Omental fat pad (tissue), 4 donors: ENCODE data around the gene CEP152. TPM values are rescaled to one million over a fixed set of nuclear protein-coding genes. Genes with fewer than 3 reads are reported as not detected.
"Not testable (repeated sequence)": the region's sequence is repeated elsewhere in the genome, so short reads cannot be mapped to it uniquely, and the experiment has no call there.

Source experiments
- ATAC-seq: fragments of 150-250 bp; one replicate; pipeline ENCODE4 v1.9.1; 2016; ENCODE audit warnings: mild to moderate bottlenecking, moderate library complexity; ENCODE audit not compliant: low FRiP score
- DNase-seq: peaks from one replicate; pipeline ENCODE4 v3.0.0-alpha.2; 2019; ENCODE audit warnings: low spot score
- total RNA-seq, 4 donors: library from RNA; depleted of rRNA; stranded (reverse); fragments of >200 nt; gene quantifications; one replicate each; pipeline ENCODE4 v1.1.0, GENCODE V29; 2016
- TF ChIP-seq, protein P1 (sequence below), 3 donors: fragments of 450-650 bp; IDR thresholded peaks; one replicate each; pipeline ENCODE4 v1.5.1; 2016 to 2017; ENCODE audit warnings: antibody characterized with exemption in 3 of 3, mild to moderate bottlenecking in 3 of 3, moderate library complexity in 2 of 3

Gene CEP152
- total RNA-seq, 4 donors from 2014 or later, result 2.6 to 10.4 (median 5.1) TPM

DNA sequence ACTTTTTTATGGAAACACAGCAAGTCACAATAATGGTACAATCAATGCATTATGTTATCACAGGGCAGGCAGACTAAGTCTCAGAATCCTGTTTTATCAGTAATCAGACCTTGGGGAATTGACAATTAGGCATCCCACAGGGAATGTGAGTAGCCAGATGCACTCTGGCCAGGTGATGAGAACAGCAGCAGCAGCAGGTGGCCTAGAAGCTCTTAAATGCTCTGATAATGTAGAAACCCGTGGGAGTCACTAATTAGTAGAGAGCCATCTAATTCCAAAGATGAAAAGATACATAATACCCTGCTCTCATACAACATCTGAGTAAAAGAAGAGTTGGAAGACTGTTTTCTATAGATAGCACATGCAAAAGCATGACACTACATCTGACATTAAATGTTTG is 12.6 kb downstream of the CEP152 start:
- TF ChIP-seq, protein P1, sequence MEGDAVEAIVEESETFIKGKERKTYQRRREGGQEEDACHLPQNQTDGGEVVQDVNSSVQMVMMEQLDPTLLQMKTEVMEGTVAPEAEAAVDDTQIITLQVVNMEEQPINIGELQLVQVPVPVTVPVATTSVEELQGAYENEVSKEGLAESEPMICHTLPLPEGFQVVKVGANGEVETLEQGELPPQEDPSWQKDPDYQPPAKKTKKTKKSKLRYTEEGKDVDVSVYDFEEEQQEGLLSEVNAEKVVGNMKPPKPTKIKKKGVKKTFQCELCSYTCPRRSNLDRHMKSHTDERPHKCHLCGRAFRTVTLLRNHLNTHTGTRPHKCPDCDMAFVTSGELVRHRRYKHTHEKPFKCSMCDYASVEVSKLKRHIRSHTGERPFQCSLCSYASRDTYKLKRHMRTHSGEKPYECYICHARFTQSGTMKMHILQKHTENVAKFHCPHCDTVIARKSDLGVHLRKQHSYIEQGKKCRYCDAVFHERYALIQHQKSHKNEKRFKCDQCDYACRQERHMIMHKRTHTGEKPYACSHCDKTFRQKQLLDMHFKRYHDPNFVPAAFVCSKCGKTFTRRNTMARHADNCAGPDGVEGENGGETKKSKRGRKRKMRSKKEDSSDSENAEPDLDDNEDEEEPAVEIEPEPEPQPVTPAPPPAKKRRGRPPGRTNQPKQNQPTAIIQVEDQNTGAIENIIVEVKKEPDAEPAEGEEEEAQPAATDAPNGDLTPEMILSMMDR (IDR thresholded peaks at IDR 0.05), result no peak
- ATAC-seq (no peak), DNase-seq (no peak)

DNA sequence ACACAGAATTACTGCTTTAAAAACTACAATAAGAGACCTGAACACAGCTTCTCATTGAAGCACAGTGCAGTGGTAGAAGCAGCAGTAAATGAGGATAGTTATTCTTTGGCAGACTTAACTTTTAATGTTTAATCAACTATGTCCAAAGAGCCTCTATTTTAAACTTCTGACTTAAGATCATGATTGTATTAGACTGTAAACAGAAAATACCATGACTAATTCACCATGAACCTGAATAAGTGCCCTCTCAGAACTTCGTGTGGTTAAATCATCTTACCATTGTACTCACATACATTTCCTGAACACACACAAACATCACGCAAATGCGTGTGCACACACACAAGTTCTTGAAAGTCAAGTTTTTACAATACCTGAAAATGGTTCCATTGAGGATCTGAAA is 13.9 kb downstream of the CEP152 start:
- TF ChIP-seq, protein P1 (IDR thresholded peaks at IDR 0.05), result no peak
- DNase-seq, result no peak
- ATAC-seq, result no peak

DNA sequence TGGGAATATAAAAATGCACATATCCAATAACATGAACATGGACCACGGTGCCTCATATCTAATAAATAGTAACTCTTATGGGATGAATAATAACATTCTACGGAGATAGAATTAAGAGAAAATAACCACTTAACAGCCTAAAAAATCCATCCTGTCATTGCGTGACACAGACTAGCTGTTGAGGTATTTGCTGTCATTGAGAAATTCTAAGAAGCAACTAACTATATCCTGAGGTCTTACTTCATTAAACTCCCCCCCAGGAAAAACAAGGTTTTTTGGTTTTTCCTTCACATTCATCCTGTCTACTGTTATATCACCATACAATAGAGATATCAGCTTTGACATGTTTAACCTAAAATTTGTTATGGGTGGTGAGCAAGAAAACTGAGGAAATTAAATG is 14.3 kb downstream of the CEP152 start:
- TF ChIP-seq, protein P1 (IDR thresholded peaks at IDR 0.05), result no peak

DNA sequence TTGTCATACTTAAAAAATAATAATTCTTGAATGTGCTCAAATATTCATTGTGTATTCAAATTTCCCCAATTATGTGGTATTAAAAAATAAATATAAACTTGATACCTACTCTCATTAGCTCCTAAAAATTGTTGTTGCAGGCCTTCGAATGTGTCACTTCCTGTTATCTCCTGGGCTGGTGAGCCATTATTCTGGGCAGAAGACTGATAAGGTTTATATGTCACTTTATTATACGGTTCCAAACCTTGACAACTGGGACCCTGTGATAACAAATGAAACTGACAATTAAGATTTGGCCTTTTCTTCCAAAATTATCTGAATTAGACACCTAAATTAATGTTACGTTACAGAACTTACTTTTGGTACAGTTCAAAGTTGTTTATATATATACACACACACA is 15.0 kb downstream of the CEP152 start:
- ATAC-seq (no peak), DNase-seq (no peak)
- TF ChIP-seq, protein P1 (IDR thresholded peaks at IDR 0.05), result no peak

More for the DNA sequence above, 14.3 kb downstream of the CEP152 start:
- DNase-seq (no peak), ATAC-seq (no peak)

DNA sequence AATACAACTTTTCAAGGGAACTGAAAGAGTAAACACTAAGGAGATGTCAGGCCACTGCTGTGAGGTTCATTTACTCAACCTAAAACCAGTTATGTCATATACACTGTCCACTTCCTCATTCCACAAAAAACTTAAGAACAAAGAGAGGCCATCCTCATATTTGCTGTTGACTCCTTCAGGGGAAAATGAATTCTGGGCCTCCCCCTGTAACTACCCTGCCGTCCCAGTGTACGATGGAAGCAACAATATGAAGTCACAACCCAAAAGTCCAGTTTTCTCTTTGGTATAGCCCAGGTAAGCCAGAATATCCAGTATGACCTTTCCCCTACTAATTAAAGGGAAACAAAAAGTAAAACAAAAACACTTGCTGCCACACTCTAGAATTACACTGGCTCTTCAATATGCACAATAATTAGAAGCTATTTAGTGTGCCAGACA is 16.2 kb downstream of the CEP152 start:
- peak; percentile 48 for ATAC-seq
- TF ChIP-seq, protein P1 (IDR thresholded peaks at IDR 0.05), result no peak
- DNase-seq, result no peak

DNA sequence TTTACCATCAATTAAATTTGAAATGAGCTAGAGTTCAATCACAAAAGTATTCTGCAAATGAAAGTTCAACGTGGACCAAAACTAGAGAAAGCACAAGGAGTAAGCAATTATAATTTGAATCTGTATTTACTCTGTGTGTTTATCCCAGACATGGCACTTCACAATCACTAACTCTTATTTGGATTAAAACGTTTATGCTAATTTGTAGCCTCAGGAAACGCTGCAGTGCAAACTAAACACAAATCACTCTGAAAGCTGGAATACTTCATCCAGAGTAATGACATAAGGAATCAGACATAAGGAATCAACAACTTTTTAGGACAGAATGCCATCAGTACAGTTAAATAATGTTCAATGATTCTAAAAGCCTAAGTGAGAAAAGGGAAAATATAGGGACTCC is 18.5 kb downstream of the CEP152 start:
- no peak for DNase-seq
- ATAC-seq, result no peak
- TF ChIP-seq, protein P1 (IDR thresholded peaks at IDR 0.05), result no peak

DNA sequence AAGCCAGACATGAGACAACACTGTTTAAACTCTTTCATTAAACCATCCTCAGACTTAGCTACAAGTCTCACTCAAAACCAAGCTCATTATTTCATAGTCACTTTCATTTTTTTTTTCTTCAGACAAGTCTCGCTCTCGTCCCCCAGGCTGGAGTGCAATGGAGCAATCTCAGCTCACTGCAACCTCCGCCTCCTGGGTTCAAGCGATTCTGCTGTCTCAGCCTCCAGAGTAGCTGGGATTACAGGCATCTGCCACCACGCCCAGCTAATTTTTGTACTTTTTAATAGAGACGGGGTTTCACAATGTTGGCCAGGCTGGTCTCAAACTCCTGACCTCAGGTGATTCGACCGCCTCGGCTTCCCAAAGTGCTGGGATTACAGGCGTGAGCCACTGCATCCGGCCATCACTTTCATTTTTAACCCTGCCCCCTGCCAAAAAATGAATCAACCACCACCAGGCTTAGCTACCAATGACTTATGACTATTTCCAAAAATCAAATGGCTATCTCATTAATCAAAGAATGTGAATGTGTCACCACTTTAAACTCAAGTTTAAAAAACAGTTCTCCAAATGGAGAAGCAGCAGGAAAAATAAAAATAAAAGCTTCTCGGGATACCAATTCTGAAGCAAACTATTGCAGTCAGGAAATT is 20.3 kb downstream of the CEP152 start:
- not testable (repeated sequence) for ATAC-seq, DNase-seq
